MM.1S (cell line): ENCODE measurements around the gene DPAGT1.

Experiments used
- EZH2 ChIP-seq: fragments of 300-600 bp; sonication (generic); optimal IDR thresholded peaks from 2 replicates; pipeline ENCODE3; 2017; ENCODE audit warnings: low read depth, mild to moderate bottlenecking, antibody characterized with exemption, low read length, mixed read lengths
- EZH2phosphoT487 ChIP-seq: fragments of 300-600 bp; sonication (generic); IDR thresholded peaks from 2 replicates; pipeline ENCODE4 v1.6.1; 2018; ENCODE audit warnings: antibody characterized with exemption, low read length
- TF ChIP-seq, protein P1 (sequence below): fragments of 300-600 bp; sonication (generic); IDR thresholded peaks from 2 replicates; pipeline ENCODE4 v1.5.1; 2016; ENCODE audit warnings: antibody characterized with exemption, low read length, mixed read lengths

DNA sequence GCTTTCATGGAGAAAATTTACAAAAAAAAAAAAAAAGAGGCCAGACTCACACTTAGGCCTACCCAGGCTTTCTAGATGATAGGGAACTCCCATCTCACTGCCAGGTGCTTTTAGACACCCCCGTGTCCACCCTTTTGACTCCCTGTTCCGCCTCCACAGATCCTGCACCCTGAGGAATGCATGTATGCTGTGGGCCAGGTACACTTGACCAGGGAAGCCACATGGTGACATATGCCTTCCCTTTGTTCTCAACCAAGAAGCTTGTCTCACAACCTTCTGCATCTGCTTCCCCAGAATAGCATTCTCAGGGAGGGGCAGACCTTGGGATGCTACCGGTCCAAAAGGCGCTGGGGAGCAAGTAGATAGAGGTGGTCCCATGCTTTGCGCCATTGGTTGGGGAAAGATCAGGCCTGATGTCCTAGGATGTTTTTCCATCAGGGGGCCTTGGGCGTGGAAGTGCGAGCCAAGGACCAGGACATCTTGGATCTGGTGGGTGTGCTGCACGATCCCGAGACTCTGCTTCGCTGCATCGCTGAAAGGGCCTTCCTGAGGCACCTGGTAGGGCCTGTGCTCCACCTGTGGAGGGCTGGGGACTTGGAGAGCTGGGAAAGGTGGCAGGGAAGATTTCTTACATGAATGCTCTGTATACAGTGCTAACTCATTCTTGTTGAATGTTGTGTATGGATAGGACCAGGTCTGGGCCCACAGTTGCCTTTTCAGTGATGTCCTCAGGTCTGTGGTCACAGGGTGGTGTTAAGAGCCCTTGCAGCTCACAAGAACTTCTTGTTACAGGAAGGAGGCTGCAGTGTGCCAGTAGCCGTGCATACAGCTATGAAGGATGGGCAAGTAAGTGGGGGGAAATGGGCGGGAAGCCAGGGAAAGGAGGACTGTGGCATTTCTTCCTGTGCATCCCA is 9.4 kb downstream of the DPAGT1 start:
- TF ChIP-seq, protein P1, sequence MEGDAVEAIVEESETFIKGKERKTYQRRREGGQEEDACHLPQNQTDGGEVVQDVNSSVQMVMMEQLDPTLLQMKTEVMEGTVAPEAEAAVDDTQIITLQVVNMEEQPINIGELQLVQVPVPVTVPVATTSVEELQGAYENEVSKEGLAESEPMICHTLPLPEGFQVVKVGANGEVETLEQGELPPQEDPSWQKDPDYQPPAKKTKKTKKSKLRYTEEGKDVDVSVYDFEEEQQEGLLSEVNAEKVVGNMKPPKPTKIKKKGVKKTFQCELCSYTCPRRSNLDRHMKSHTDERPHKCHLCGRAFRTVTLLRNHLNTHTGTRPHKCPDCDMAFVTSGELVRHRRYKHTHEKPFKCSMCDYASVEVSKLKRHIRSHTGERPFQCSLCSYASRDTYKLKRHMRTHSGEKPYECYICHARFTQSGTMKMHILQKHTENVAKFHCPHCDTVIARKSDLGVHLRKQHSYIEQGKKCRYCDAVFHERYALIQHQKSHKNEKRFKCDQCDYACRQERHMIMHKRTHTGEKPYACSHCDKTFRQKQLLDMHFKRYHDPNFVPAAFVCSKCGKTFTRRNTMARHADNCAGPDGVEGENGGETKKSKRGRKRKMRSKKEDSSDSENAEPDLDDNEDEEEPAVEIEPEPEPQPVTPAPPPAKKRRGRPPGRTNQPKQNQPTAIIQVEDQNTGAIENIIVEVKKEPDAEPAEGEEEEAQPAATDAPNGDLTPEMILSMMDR: no peak
- no peak for TF ChIP-seq EZH2phosphoT487
- TF ChIP-seq EZH2: no peak
